Cardiac fibroblast (primary cell): ENCODE measurements around the gene SKAP2.

ENCODE experiments used
- DNase-seq, 2 donors: peaks; one replicate each; pipeline versions ENCODE4 v3.0.0 to v3.0.0-alpha.2; 2010; ENCODE audit warnings: low read depth in 2 of 2
- H3K4me3 ChIP-seq, 2 donors: replicated peaks in 1 of 2; 1 replicate in 1 of 2; 2 replicates in 1 of 2; pipeline ENCODE4 v1.5.1; 2011; ENCODE audit warnings: low read depth in 2 of 2, low read length in 2 of 2, mild to moderate bottlenecking in 2 of 2, moderate library complexity in 1 of 2
- CTCF ChIP-seq: IDR thresholded peaks from one replicate; pipeline ENCODE4 v1.5.1; 2011; ENCODE audit warnings: low read depth, mild to moderate bottlenecking, low read length, inconsistent platforms

Gene SKAP2

GRCh38 chr7:26779978-26780595, 84.3 kb downstream of the SKAP2 start:
- H3K4me3 ChIP-seq, result no peak overlapping the region
- TF ChIP-seq CTCF, result no peak
- DNase-seq, result no peak

GRCh38 chr7:26777385-26777784, 87.0 kb downstream of the SKAP2 start:
- no peak for TF ChIP-seq CTCF
- DNase-seq, result no peak

GRCh38 chr7:26760501-26760900, 103.9 kb downstream of the SKAP2 start:
- no peak for TF ChIP-seq CTCF
- DNase-seq, result no peak
- no peak overlapping the region for H3K4me3 ChIP-seq

More at GRCh38 chr7:26777385-26777784, 87.0 kb downstream of the SKAP2 start:
- no peak overlapping the region for H3K4me3 ChIP-seq

- TF ChIP-seq CTCF, result no peak
- no peak overlapping the region for H3K4me3 ChIP-seq
- DNase-seq, result no peak
Observed at GRCh38 chr7:26759108-26759507, 105.3 kb downstream of the SKAP2 start.

GRCh38 chr7:26743205-26743604, 121.2 kb downstream of the SKAP2 start:
- DNase-seq, result no peak
- H3K4me3 ChIP-seq, result no peak overlapping the region
- no peak for TF ChIP-seq CTCF

GRCh38 chr7:26735976-26736600, 128.3 kb downstream of the SKAP2 start:
- no peak for DNase-seq
- no peak overlapping the region for H3K4me3 ChIP-seq

More at GRCh38 chr7:26735976-26736600, 128.3 kb downstream of the SKAP2 start:
- TF ChIP-seq CTCF, result no peak
